ENCODE measurements around the gene ELOVL7.
"Not testable (repeated sequence)": the region's sequence is repeated elsewhere in the genome, so short reads cannot be mapped to it uniquely, and the experiment has no call there.

Gene ELOVL7

GRCh38 chr5:60843936-60844905 lies at the start of gene ELOVL7:
ELOVL7 (minus strand) TSS chr5:60844269; CDS start chr5:60787397, 56,872 bp downstream.
- Histone ChIP-seq H3K27ac (ENCODE audit: low read length) (no peak within 1 kb of the TSS), H3K4me1 (ENCODE audit: insufficient read depth, low read length) (peaks cover 4% of the 10 kb centered on the region; the same call in 1 of the 2 replicates), H3K9me3 (ENCODE audit: insufficient read depth, low read depth, low read length) (no peaks in the 10 kb centered on the region), H3K27me3 (ENCODE audit: insufficient read depth, low read length) (peaks cover 38% of the 10 kb centered on the region), H3K4me3 (ENCODE audit: low read length) (peak within 1 kb of the TSS; percentile 81), H3K36me3 (ENCODE audit: insufficient read depth, low read depth, low read length) (no peaks in the 10 kb centered on the region), H3K9ac (ENCODE audit: low read depth, low read length) (peak within 1 kb of the TSS; percentile 73; the same call in 1 of the 2 replicates)

- H3K9ac ChIP-seq (ENCODE audit: low read depth, low read length): no peak overlapping the region
- no peak overlapping the region for H3K4me3 ChIP-seq (ENCODE audit: low read length)
- peaks cover 35% of the 10 kb centered on the region for H3K36me3 ChIP-seq (ENCODE audit: insufficient read depth, low read depth, low read length)
- no peaks in the 10 kb centered on the region for H3K27me3 ChIP-seq (ENCODE audit: insufficient read depth, low read length)
- no peaks in the 10 kb centered on the region for H3K9me3 ChIP-seq (ENCODE audit: insufficient read depth, low read depth, low read length)
- H3K4me1 ChIP-seq (ENCODE audit: insufficient read depth, low read length): peaks cover 7% of the 10 kb centered on the region; the same call in 1 of the 2 replicates
- no peak overlapping the region for H3K27ac ChIP-seq (ENCODE audit: low read length)
Observed at GRCh38 chr5:60893521-60893920, 49.5 kb upstream of the ELOVL7 start.

GRCh38 chr5:60891667-60892066 lies 47.6 kb upstream of the ELOVL7 start:
- H3K36me3 ChIP-seq (ENCODE audit: insufficient read depth, low read depth, low read length): peaks cover 24% of the 10 kb centered on the region
- H3K27me3 ChIP-seq (ENCODE audit: insufficient read depth, low read length): no peaks in the 10 kb centered on the region
- no peak overlapping the region for H3K27ac ChIP-seq (ENCODE audit: low read length)
- no peaks in the 10 kb centered on the region for H3K9me3 ChIP-seq (ENCODE audit: insufficient read depth, low read depth, low read length)
- H3K4me1 ChIP-seq (ENCODE audit: insufficient read depth, low read length): peaks cover 7% of the 10 kb centered on the region; the same call in 1 of the 2 replicates
- no peak overlapping the region for H3K9ac ChIP-seq (ENCODE audit: low read depth, low read length)
- no peak overlapping the region for H3K4me3 ChIP-seq (ENCODE audit: low read length)

GRCh38 chr5:60888359-60889061 lies 44.4 kb upstream of the ELOVL7 start:
- Histone ChIP-seq H3K9ac (ENCODE audit: low read depth, low read length) (no peak overlapping the region), H3K27ac (ENCODE audit: low read length) (no peak overlapping the region), H3K9me3 (ENCODE audit: insufficient read depth, low read depth, low read length) (no peaks in the 10 kb centered on the region), H3K4me3 (ENCODE audit: low read length) (no peak overlapping the region), H3K36me3 (ENCODE audit: insufficient read depth, low read depth, low read length) (peaks cover 12% of the 10 kb centered on the region), H3K4me1 (ENCODE audit: insufficient read depth, low read length) (peaks cover 7% of the 10 kb centered on the region; the same call in 1 of the 2 replicates), H3K27me3 (ENCODE audit: insufficient read depth, low read length) (no peaks in the 10 kb centered on the region)

GRCh38 chr5:60887746-60888145 lies 43.7 kb upstream of the ELOVL7 start:
- peaks cover 7% of the 10 kb centered on the region; the same call in 1 of the 2 replicates for H3K4me1 ChIP-seq (ENCODE audit: insufficient read depth, low read length)
- no peak overlapping the region for H3K4me3 ChIP-seq (ENCODE audit: low read length)
- H3K36me3 ChIP-seq (ENCODE audit: insufficient read depth, low read depth, low read length): peaks cover 7% of the 10 kb centered on the region; the same call in 1 of the 2 replicates
- no peak overlapping the region for H3K9ac ChIP-seq (ENCODE audit: low read depth, low read length)
- H3K27ac ChIP-seq (ENCODE audit: low read length): no peak overlapping the region
- H3K9me3 ChIP-seq (ENCODE audit: insufficient read depth, low read depth, low read length): peaks cover 5% of the 10 kb centered on the region; the same call in 1 of the 2 replicates
- no peaks in the 10 kb centered on the region for H3K27me3 ChIP-seq (ENCODE audit: insufficient read depth, low read length)

GRCh38 chr5:60887096-60887495 lies 43.0 kb upstream of the ELOVL7 start:
- H3K4me3 ChIP-seq (ENCODE audit: low read length): no peak overlapping the region
- no peak overlapping the region for H3K9ac ChIP-seq (ENCODE audit: low read depth, low read length)
- peaks cover 6% of the 10 kb centered on the region for H3K36me3 ChIP-seq (ENCODE audit: insufficient read depth, low read depth, low read length)
- peaks cover 11% of the 10 kb centered on the region; the same call in 1 of the 2 replicates for H3K9me3 ChIP-seq (ENCODE audit: insufficient read depth, low read depth, low read length)
- no peak overlapping the region for H3K27ac ChIP-seq (ENCODE audit: low read length)
- H3K4me1 ChIP-seq (ENCODE audit: insufficient read depth, low read length): peaks cover 7% of the 10 kb centered on the region; the same call in 1 of the 2 replicates
- H3K27me3 ChIP-seq (ENCODE audit: insufficient read depth, low read length): no peaks in the 10 kb centered on the region

- no peak overlapping the region for H3K9ac ChIP-seq (ENCODE audit: low read depth, low read length)
- no peak overlapping the region for H3K4me3 ChIP-seq (ENCODE audit: low read length)
- no peak overlapping the region for H3K27ac ChIP-seq (ENCODE audit: low read length)
- H3K4me1 ChIP-seq (ENCODE audit: insufficient read depth, low read length): no peaks in the 10 kb centered on the region; the same call in 1 of the 2 replicates
- peaks cover 18% of the 10 kb centered on the region for H3K9me3 ChIP-seq (ENCODE audit: insufficient read depth, low read depth, low read length)
- no peaks in the 10 kb centered on the region for H3K27me3 ChIP-seq (ENCODE audit: insufficient read depth, low read length)
- peaks cover 9% of the 10 kb centered on the region for H3K36me3 ChIP-seq (ENCODE audit: insufficient read depth, low read depth, low read length)
Observed at GRCh38 chr5:60886158-60886557, 42.1 kb upstream of the ELOVL7 start.

- Histone ChIP-seq H3K27ac (ENCODE audit: low read length) (no peak overlapping the region), H3K4me1 (ENCODE audit: insufficient read depth, low read length) (no peaks in the 10 kb centered on the region), H3K9ac (ENCODE audit: low read depth, low read length) (no peak overlapping the region), H3K36me3 (ENCODE audit: insufficient read depth, low read depth, low read length) (peaks cover 9% of the 10 kb centered on the region), H3K4me3 (ENCODE audit: low read length) (no peak overlapping the region), H3K9me3 (ENCODE audit: insufficient read depth, low read depth, low read length) (peaks cover 25% of the 10 kb centered on the region), H3K27me3 (ENCODE audit: insufficient read depth, low read length) (no peaks in the 10 kb centered on the region)
Observed at GRCh38 chr5:60883229-60883628, 39.2 kb upstream of the ELOVL7 start.

- Histone ChIP-seq H3K27ac (ENCODE audit: low read length) (no peak overlapping the region), H3K36me3 (ENCODE audit: insufficient read depth, low read depth, low read length) (no peaks in the 10 kb centered on the region), H3K4me1 (ENCODE audit: insufficient read depth, low read length) (no peaks in the 10 kb centered on the region), H3K9ac (ENCODE audit: low read depth, low read length) (no peak overlapping the region), H3K4me3 (ENCODE audit: low read length) (no peak overlapping the region), H3K9me3 (ENCODE audit: insufficient read depth, low read depth, low read length) (peaks cover 13% of the 10 kb centered on the region; the same call in 1 of the 2 replicates), H3K27me3 (ENCODE audit: insufficient read depth, low read length) (no peaks in the 10 kb centered on the region)
Observed at GRCh38 chr5:60872892-60873291, 28.8 kb upstream of the ELOVL7 start.

- Histone ChIP-seq H3K4me1 (ENCODE audit: insufficient read depth, low read length) (no peaks in the 10 kb centered on the region), H3K9me3 (ENCODE audit: insufficient read depth, low read depth, low read length) (peaks cover 13% of the 10 kb centered on the region; the same call in 1 of the 2 replicates), H3K36me3 (ENCODE audit: insufficient read depth, low read depth, low read length) (no peaks in the 10 kb centered on the region), H3K27me3 (ENCODE audit: insufficient read depth, low read length) (no peaks in the 10 kb centered on the region), H3K27ac (ENCODE audit: low read length) (no peak overlapping the region), H3K9ac (ENCODE audit: low read depth, low read length) (no peak overlapping the region), H3K4me3 (ENCODE audit: low read length) (no peak overlapping the region)
Observed at GRCh38 chr5:60870857-60871256, 26.8 kb upstream of the ELOVL7 start.

- H3K4me3 ChIP-seq (ENCODE audit: low read length); H3K9me3 ChIP-seq (ENCODE audit: insufficient read depth, low read depth, low read length); H3K36me3 ChIP-seq (ENCODE audit: insufficient read depth, low read depth, low read length); H3K27ac ChIP-seq (ENCODE audit: low read length); H3K27me3 ChIP-seq (ENCODE audit: insufficient read depth, low read length); H3K9ac ChIP-seq (ENCODE audit: low read depth, low read length); H3K4me1 ChIP-seq (ENCODE audit: insufficient read depth, low read length): not testable (repeated sequence)
Observed at GRCh38 chr5:60860572-60860971, 16.5 kb upstream of the ELOVL7 start.
